GM18507 (cell line): ENCODE measurements around the gene KRT75.

ENCODE experiments used
- DNase-seq: peaks from one replicate; pipeline ENCODE4 v3.0.0; 2011; ENCODE audit warnings: low read depth; ENCODE audit not compliant: insufficient read length; ENCODE audit errors: extremely low spot score
- FAIRE-seq: peaks from 2 replicates; lab custom pipeline; 2011; peaks lifted over from hg19 to GRCh38; lab: Jason Lieb, UNC

Gene KRT75

GRCh38 chr12:52399756-52400155 is 34.4 kb downstream of the KRT75 start:
- DNase-seq: no peak
- no peak for FAIRE-seq

- DNase-seq (no peak), FAIRE-seq (no peak)
Measured at GRCh38 chr12:52398176-52398575, 36.0 kb downstream of the KRT75 start.

GRCh38 chr12:52396656-52397055 is 37.5 kb downstream of the KRT75 start:
- no peak for DNase-seq
- no peak for FAIRE-seq

- FAIRE-seq (no peak), DNase-seq (no peak)
Measured at GRCh38 chr12:52395761-52396434, 38.3 kb downstream of the KRT75 start.

- no peak for FAIRE-seq
- DNase-seq: no peak
Measured at GRCh38 chr12:52394836-52395405, 39.2 kb downstream of the KRT75 start.

- FAIRE-seq (no peak), DNase-seq (no peak)
Measured at GRCh38 chr12:52392465-52393007, 41.6 kb downstream of the KRT75 start.

GRCh38 chr12:52391618-52392002 is 42.6 kb downstream of the KRT75 start:
- FAIRE-seq: no peak

GRCh38 chr12:52390739-52391617 is 43.2 kb downstream of the KRT75 start:
- DNase-seq (no peak), FAIRE-seq (no peak)

More at GRCh38 chr12:52391618-52392002, 42.6 kb downstream of the KRT75 start:
- DNase-seq: no peak

GRCh38 chr12:52389313-52390207 is 44.6 kb downstream of the KRT75 start:
- no peak for DNase-seq
- no peak for FAIRE-seq

GRCh38 chr12:52387859-52388258 is 46.3 kb downstream of the KRT75 start:
- no peak for FAIRE-seq
- no peak for DNase-seq

- FAIRE-seq: no peak
- DNase-seq: no peak
Measured at GRCh38 chr12:52385226-52385702, 48.9 kb downstream of the KRT75 start, which contains the start of gene KRT84. KRT84 (minus strand) TSS chr12:52385652; CDS start chr12:52385585, 67 bp downstream.

- FAIRE-seq (no peak), DNase-seq (no peak)
Measured at GRCh38 chr12:52383331-52383730, 50.8 kb downstream of the KRT75 start.

GRCh38 chr12:52382854-52383253 is 51.3 kb downstream of the KRT75 start:
- FAIRE-seq (no peak), DNase-seq (no peak)

- DNase-seq: no peak
- FAIRE-seq: no peak
Measured at GRCh38 chr12:52381206-52381605, 53.0 kb downstream of the KRT75 start.

- no peak for FAIRE-seq
- no peak for DNase-seq
Measured at GRCh38 chr12:52380271-52380694, 53.9 kb downstream of the KRT75 start.

- FAIRE-seq (no peak), DNase-seq (no peak)
Measured at GRCh38 chr12:52379536-52379935, 54.6 kb downstream of the KRT75 start.

- no peak for DNase-seq
- no peak for FAIRE-seq
Measured at GRCh38 chr12:52378091-52378490, 56.1 kb downstream of the KRT75 start.

GRCh38 chr12:52377266-52377665 is 56.9 kb downstream of the KRT75 start:
- no peak for DNase-seq
- FAIRE-seq: no peak
